ENCODE measurements around the gene FAM83C. TPM values are rescaled to one million over a fixed set of nuclear protein-coding genes. Genes with fewer than 3 reads are reported as not detected.

FAM83C gene
- total RNA-seq, 2 experiments from 2014 or later = not detected

- ChIA-PET POLR2A (interaction anchor here (0.6 kb wide), 1 partner anchor 1320 kb away, joined by 3 read pairs; no protein-coding TSS in a partner anchor), CTCF (interaction anchor here (1.0 to 1.6 kb wide), 2 partner anchors 28 to 131 kb away, joined by 3 to 6 read pairs; no protein-coding TSS in a partner anchor)
- Mint-ChIP-seq H3K36me3 (ENCODE audit: low read depth) (peaks cover 38% of the 10 kb centered on the region), H3K4me3 (peak overlapping the region; percentile 98), H3K27ac (no peak overlapping the region), H3K27me3 (no peaks in the 10 kb centered on the region), H3K9me3 (no peaks in the 10 kb centered on the region), H3K4me1 (peaks cover 28% of the 10 kb centered on the region)
- DNase-seq = no peak
Measured at GRCh38 chr20:35275741-35276251, 16.4 kb downstream of the FAM83C start.

DNA sequence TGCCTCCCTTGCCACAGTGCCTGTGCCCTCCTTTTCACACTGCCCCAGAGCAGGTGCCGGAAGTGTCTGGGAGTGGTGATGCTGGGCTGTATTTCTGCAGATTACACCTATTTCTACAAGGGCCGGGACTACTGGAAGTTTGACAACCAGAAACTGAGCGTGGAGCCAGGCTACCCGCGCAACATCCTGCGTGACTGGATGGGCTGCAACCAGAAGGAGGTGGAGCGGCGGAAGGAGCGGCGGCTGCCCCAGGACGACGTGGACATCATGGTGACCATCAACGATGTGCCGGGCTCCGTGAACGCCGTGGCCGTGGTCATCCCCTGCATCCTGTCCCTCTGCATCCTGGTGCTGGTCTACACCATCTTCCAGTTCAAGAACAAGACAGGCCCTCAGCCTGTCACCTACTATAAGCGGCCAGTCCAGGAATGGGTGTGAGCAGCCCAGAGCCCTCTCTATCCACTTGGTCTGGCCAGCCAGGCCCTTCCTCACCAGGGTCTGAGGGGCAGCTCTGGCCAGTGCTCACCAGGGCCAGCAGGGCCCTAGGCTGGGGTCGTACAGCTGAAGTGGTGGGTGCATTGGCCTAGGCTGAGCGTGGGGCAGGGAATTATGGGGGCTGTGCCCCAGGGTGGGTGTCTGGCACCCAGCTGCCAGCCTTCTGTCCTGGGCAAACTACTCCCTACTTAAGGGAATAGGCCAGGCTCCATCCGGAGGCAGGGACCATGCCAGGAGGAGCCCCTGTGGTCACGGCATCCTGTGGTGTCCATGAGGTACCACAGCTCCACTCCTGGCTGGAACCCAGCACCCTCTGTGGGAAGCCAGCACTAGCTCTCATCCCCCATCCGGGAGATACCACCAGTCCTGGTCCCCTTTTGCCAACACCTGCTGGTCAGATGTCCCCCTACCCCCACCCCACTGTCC, 17.8 kb downstream of the FAM83C start:
- peaks cover 30% of the 10 kb centered on the region for H3K4me1 Mint-ChIP-seq
- ChIA-PET POLR2A (interaction anchor here (0.6 kb wide), 1 partner anchor 922 kb away, joined by 8 read pairs; no protein-coding TSS in a partner anchor), CTCF (interaction anchor here (0.6 to 1.6 kb wide), 3 partner anchors 29 to 1457 kb away, joined by 3 to 6 read pairs (median 3); no protein-coding TSS in a partner anchor)
- H3K27ac Mint-ChIP-seq = no peak overlapping the region
- no peak for DNase-seq
- H3K36me3 Mint-ChIP-seq (ENCODE audit: low read depth) = peaks cover 28% of the 10 kb centered on the region
- no peaks in the 10 kb centered on the region for H3K9me3 Mint-ChIP-seq
- no peak overlapping the region for H3K4me3 Mint-ChIP-seq
- no peaks in the 10 kb centered on the region for H3K27me3 Mint-ChIP-seq

- CTCF ChIA-PET = interaction anchor here (0.6 kb wide), 1 partner anchor 1457 kb away, joined by 3 read pairs; no protein-coding TSS in a partner anchor
- H3K27ac Mint-ChIP-seq = no peak overlapping the region
- peaks cover 30% of the 10 kb centered on the region for H3K4me1 Mint-ChIP-seq
- DNase-seq = no peak
- no peaks in the 10 kb centered on the region for H3K9me3 Mint-ChIP-seq
- H3K36me3 Mint-ChIP-seq (ENCODE audit: low read depth) = peaks cover 21% of the 10 kb centered on the region
- H3K27me3 Mint-ChIP-seq = no peaks in the 10 kb centered on the region
- H3K4me3 Mint-ChIP-seq = no peak overlapping the region
- POLR2A ChIA-PET = no interaction called here
Measured at GRCh38 chr20:35273449-35274171, 18.6 kb downstream of the FAM83C start.

- Mint-ChIP-seq H3K4me3 (no peak overlapping the region), H3K27me3 (no peaks in the 10 kb centered on the region), H3K4me1 (peaks cover 18% of the 10 kb centered on the region), H3K36me3 (ENCODE audit: low read depth) (peaks cover 10% of the 10 kb centered on the region), H3K27ac (no peak overlapping the region), H3K9me3 (no peaks in the 10 kb centered on the region)
- DNase-seq = no peak
- POLR2A ChIA-PET = interaction anchor here (1.1 kb wide), 1 partner anchor 125 kb away, joined by 4 read pairs; the partner anchor contains the start of gene EDEM2
- CTCF ChIA-PET = interaction anchor here (0.9 kb wide), 1 partner anchor 17 kb away, joined by 3 read pairs; no protein-coding TSS in a partner anchor
Measured at GRCh38 chr20:35271904-35272303, 20.3 kb downstream of the FAM83C start.

DNA sequence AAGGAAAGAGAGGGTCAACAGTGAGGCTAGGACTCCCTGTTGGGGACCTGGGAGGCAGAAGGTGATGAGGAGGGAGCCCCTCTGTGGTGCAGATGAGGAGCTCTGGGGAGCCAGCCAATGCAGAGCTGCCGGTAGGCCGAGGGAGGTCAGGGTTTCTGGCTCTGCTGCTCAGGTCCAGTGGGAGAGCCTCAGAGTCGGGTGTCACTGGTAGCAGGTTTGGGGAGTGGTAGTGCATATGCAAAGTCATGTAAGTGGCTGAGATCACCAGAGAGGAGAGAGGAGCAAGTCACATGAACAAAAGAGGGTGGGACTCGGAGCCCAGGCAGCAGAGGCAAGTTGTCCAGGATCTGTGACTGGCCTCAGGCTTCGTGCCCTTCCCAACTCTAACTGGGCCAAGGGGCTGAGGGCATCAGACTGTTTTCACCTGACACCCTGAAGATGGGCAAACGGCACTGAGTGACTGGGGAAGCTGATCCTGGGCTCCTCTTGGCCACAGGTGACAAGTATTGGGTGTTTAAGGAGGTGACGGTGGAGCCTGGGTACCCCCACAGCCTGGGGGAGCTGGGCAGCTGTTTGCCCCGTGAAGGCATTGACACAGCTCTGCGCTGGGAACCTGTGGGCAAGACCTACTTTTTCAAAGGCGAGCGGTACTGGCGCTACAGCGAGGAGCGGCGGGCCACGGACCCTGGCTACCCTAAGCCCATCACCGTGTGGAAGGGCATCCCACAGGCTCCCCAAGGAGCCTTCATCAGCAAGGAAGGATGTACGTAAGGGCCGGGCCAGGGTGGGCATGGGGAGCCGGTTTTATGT, 20.9 kb downstream of the FAM83C start:
- Mint-ChIP-seq H3K4me1 (peaks cover 13% of the 10 kb centered on the region), H3K4me3 (no peak overlapping the region), H3K27me3 (no peaks in the 10 kb centered on the region), H3K27ac (peak overlapping the region; percentile 76), H3K36me3 (ENCODE audit: low read depth) (peaks cover 15% of the 10 kb centered on the region), H3K9me3 (no peaks in the 10 kb centered on the region)
- ChIA-PET CTCF (interaction anchor here (0.9 kb wide), 1 partner anchor 18 kb away, joined by 3 read pairs; no protein-coding TSS in a partner anchor), POLR2A (no interaction called here)
- DNase-seq = no peak

- ChIA-PET CTCF (interaction anchor here (0.6 to 2.6 kb wide), 5 partner anchors 9 to 124 kb away, joined by 3 to 10 read pairs (median 4); partner anchors contain the start of gene EDEM2), POLR2A (no interaction called here)
Measured at GRCh38 chr20:35270021-35270902, 22.0 kb downstream of the FAM83C start.

GRCh38 chr20:35269055-35269781, 23.0 kb downstream of the FAM83C start:
- Mint-ChIP-seq H3K4me1 (peaks cover 9% of the 10 kb centered on the region), H3K4me3 (no peak overlapping the region), H3K36me3 (ENCODE audit: low read depth) (peaks cover 10% of the 10 kb centered on the region), H3K9me3 (no peaks in the 10 kb centered on the region), H3K27ac (no peak overlapping the region), H3K27me3 (no peaks in the 10 kb centered on the region)
- DNase-seq = peak; percentile 60
- ChIA-PET CTCF (interaction anchor here (0.6 to 2.6 kb wide), 9 partner anchors 8 to 259 kb away, joined by 3 to 10 read pairs (median 3); partner anchors contain the start of genes EDEM2 and MMP24OS), POLR2A (no interaction called here)

More at GRCh38 chr20:35270021-35270902, 22.0 kb downstream of the FAM83C start:
- no peaks in the 10 kb centered on the region for H3K27me3 Mint-ChIP-seq
- no peak overlapping the region for H3K4me3 Mint-ChIP-seq
- no peak overlapping the region for H3K27ac Mint-ChIP-seq
- peaks cover 9% of the 10 kb centered on the region for H3K4me1 Mint-ChIP-seq
- H3K36me3 Mint-ChIP-seq (ENCODE audit: low read depth) = peaks cover 10% of the 10 kb centered on the region
- DNase-seq = no peak
- H3K9me3 Mint-ChIP-seq = no peaks in the 10 kb centered on the region

- no peaks in the 10 kb centered on the region for H3K27me3 Mint-ChIP-seq
- H3K4me1 Mint-ChIP-seq = peaks cover 9% of the 10 kb centered on the region
- ChIA-PET CTCF (interaction anchor here (1.6 kb wide), 1 partner anchor 13 kb away, joined by 3 read pairs; no protein-coding TSS in a partner anchor), POLR2A (no interaction called here)
- DNase-seq = no peak
- H3K27ac Mint-ChIP-seq = no peak overlapping the region
- H3K36me3 Mint-ChIP-seq (ENCODE audit: low read depth) = peaks cover 12% of the 10 kb centered on the region
- no peak overlapping the region for H3K4me3 Mint-ChIP-seq
- no peaks in the 10 kb centered on the region for H3K9me3 Mint-ChIP-seq
Measured at GRCh38 chr20:35267092-35267491, 25.1 kb downstream of the FAM83C start.

DNA sequence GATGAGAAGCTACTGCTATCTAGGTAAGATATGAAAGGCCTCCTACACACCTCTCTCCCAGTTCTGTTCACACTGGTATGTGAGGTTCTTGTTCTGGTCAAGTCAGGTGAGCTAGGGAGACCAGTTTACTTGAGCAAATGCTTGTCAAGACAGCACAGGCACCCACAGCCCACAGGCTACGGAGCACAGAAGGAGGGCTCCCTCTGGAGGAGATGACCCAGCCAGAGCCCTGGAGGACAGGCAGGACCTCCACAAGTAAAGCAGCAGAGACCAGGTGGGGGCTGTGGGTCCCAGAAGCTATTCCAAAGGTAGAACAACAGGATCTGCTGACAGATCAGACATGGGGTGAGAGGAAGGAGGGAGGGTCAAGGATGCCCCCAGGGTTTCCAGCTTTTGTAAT, 27.5 kb downstream of the FAM83C start:
- POLR2A ChIA-PET = interaction anchor here (0.6 kb wide), 1 partner anchor 117 kb away, joined by 6 read pairs; no protein-coding TSS in a partner anchor
- Mint-ChIP-seq H3K27me3 (no peaks in the 10 kb centered on the region), H3K27ac (no peak overlapping the region), H3K4me1 (no peaks in the 10 kb centered on the region), H3K9me3 (no peaks in the 10 kb centered on the region), H3K36me3 (ENCODE audit: low read depth) (peaks cover 8% of the 10 kb centered on the region), H3K4me3 (no peak overlapping the region)
- DNase-seq = no peak
- CTCF ChIA-PET = interaction anchor here (1.6 kb wide), 1 partner anchor 120 kb away, joined by 4 read pairs; no protein-coding TSS in a partner anchor

- POLR2A ChIA-PET = no interaction called here
Measured at GRCh38 chr20:35263532-35264341, 28.5 kb downstream of the FAM83C start.

More at GRCh38 chr20:35263532-35264341, 28.5 kb downstream of the FAM83C start:
- DNase-seq = no peak
- no peaks in the 10 kb centered on the region for H3K27me3 Mint-ChIP-seq
- H3K4me1 Mint-ChIP-seq = no peaks in the 10 kb centered on the region
- CTCF ChIA-PET = interaction anchor here (1.6 kb wide), 1 partner anchor 119 kb away, joined by 4 read pairs; no protein-coding TSS in a partner anchor
- H3K4me3 Mint-ChIP-seq = no peak overlapping the region
- H3K36me3 Mint-ChIP-seq (ENCODE audit: low read depth) = peaks cover 8% of the 10 kb centered on the region
- no peak overlapping the region for H3K27ac Mint-ChIP-seq
- no peaks in the 10 kb centered on the region for H3K9me3 Mint-ChIP-seq

All from activated CD4-positive, alpha-beta T cell treated with anti-CD3 and anti-CD28 coated beads, Interleukin-2, amount 10 ng/mL, durations not matched to agents 7 days and 5 days (primary cell).